Prostate gland (tissue), 2 donors: ENCODE data around the gene CTNNBL1.

Experiments
- CTCF ChIP-seq, 4 experiments: fragments of 200-600 bp in 2 of 4; fragments of 450-650 bp in 2 of 4; sonication (generic) in 2 of 4; IDR thresholded peaks; 1 replicate in 3 of 4; 2 replicates in 1 of 4; pipeline ENCODE4 v1.5.1; 2016 to 2019; ENCODE audit warnings: antibody characterized with exemption in 4 of 4, mild to moderate bottlenecking in 2 of 4, moderate library complexity in 2 of 4
- POLR2AphosphoS5 ChIP-seq: sonication (generic); formaldehyde crosslinking; IDR thresholded peaks from one replicate; pipeline ENCODE4 v1.6.1; 2017; ENCODE audit warnings: antibody characterized with exemption

DNA sequence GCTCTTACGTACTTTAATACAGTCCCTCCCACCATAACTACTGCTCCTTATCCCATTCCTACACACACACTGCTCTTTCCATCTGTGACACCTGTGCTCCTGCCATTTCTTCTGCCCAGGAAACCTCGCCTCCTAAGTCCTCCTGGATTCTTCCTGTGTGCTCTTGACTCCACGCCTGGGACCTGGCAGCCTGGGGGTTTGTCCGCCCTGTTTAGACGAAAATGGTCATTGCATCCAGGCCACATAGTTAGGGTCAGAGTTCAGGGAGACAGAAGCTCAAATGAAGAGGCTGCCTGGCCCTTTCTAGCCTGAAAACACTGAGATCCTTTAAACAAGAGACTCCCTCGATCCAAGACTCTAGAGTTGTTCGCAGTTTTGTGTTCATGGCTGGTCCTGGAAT, 17.4 kb upstream of the CTNNBL1 start:
- TF ChIP-seq CTCF (IDR thresholded peaks at IDR 0.05) (no peak), POLR2AphosphoS5 (no peak)
